H9 (cell line): ENCODE data around the gene RBP2. TPM values are rescaled to one million over a fixed set of nuclear protein-coding genes. Genes with fewer than 3 reads are reported as not detected.

Experiments used
- DNase-seq: peaks from one replicate; pipeline ENCODE4 v3.0.0-alpha.2; 2017
- H2AFZ ChIP-seq: one replicate; pipeline ENCODE4 v1.6.1; 2013; ENCODE audit warnings: mild to moderate bottlenecking, low read length, control low read depth, moderate library complexity
- H2AK5ac ChIP-seq: 2 replicates; pipeline ENCODE4 v1.6.1; 2013; ENCODE audit warnings: low read length, control low read depth, mixed read lengths; ENCODE audit not compliant: insufficient read length
- H2BK120ac ChIP-seq: one replicate; pipeline ENCODE4 v1.6.1; 2013; ENCODE audit warnings: low read depth, mild to moderate bottlenecking, low read length, control low read depth, inconsistent platforms; ENCODE audit not compliant: poor library complexity, severe bottlenecking
- H2BK12ac ChIP-seq: 2 replicates; pipeline ENCODE4 v1.6.1; 2013; ENCODE audit warnings: low read length, control low read depth, mixed read lengths, low read depth; ENCODE audit not compliant: insufficient read length
- H2BK15ac ChIP-seq: 2 replicates; pipeline ENCODE4 v1.6.1; 2013; ENCODE audit warnings: low read depth, low read length, control low read depth
- H2BK20ac ChIP-seq: one replicate; pipeline ENCODE4 v1.6.1; 2013; ENCODE audit warnings: low read depth, mild to moderate bottlenecking, low read length, control low read depth, inconsistent platforms; ENCODE audit not compliant: poor library complexity, severe bottlenecking
- H2BK5ac ChIP-seq: 2 replicates; pipeline ENCODE4 v1.6.1; 2013; ENCODE audit warnings: low read length, control low read depth, mixed read lengths; ENCODE audit not compliant: insufficient read length
- H3K14ac ChIP-seq: 2 replicates; pipeline ENCODE4 v1.6.1; 2013; ENCODE audit warnings: low read length, control low read depth; ENCODE audit not compliant: insufficient read depth
- H3K18ac ChIP-seq: 2 replicates; pipeline ENCODE4 v1.6.1; 2013; ENCODE audit warnings: low read depth, mild to moderate bottlenecking, mixed read lengths, low read length, control low read depth; ENCODE audit not compliant: insufficient read length
- H3K23ac ChIP-seq: 2 replicates; pipeline ENCODE4 v1.6.1; 2013; ENCODE audit warnings: low read length, control low read depth, mixed read lengths, low read depth; ENCODE audit not compliant: insufficient read length
- H3K23me2 ChIP-seq: 2 replicates; pipeline ENCODE4 v1.6.1; 2013; ENCODE audit warnings: low read depth, mild to moderate bottlenecking, mixed read lengths, low read length, control low read depth; ENCODE audit not compliant: insufficient read length, poor library complexity, severe bottlenecking
- H3K27ac ChIP-seq: 2 replicates; pipeline ENCODE4 v1.5.1; 2013; ENCODE audit warnings: low read length, control low read depth, mixed read lengths, low read depth; ENCODE audit not compliant: insufficient read length
- H3K27me3 ChIP-seq: 2 replicates; pipeline ENCODE4 v1.6.1; 2013; ENCODE audit warnings: low read length, control low read depth, inconsistent platforms; ENCODE audit not compliant: insufficient read depth
- H3K4ac ChIP-seq: 2 replicates; pipeline ENCODE4 v1.6.1; 2013; ENCODE audit warnings: low read depth, mild to moderate bottlenecking, control low read depth, inconsistent platforms, low read length, moderate library complexity
- H3K4me1 ChIP-seq: 2 replicates; pipeline ENCODE4 v1.6.1; 2013; ENCODE audit warnings: low read length, control low read depth, inconsistent platforms; ENCODE audit not compliant: insufficient read depth
- H3K4me2 ChIP-seq: 2 replicates; pipeline ENCODE4 v1.6.1; 2013; ENCODE audit warnings: low read length, control low read depth, mixed read lengths; ENCODE audit not compliant: insufficient read length, insufficient read depth
- H3K56ac ChIP-seq: 2 replicates; pipeline ENCODE4 v1.6.1; 2013; ENCODE audit warnings: low read depth, mild to moderate bottlenecking, mixed read lengths, low read length, control low read depth; ENCODE audit not compliant: insufficient read length
- H3K79me1 ChIP-seq: 2 replicates; pipeline ENCODE4 v1.6.1; 2013; ENCODE audit warnings: low read depth, mild to moderate bottlenecking, moderate library complexity, low read length, control low read depth, inconsistent platforms; ENCODE audit not compliant: insufficient read depth, poor library complexity, severe bottlenecking
- H3K79me2 ChIP-seq: 2 replicates; pipeline ENCODE4 v1.6.1; 2013; ENCODE audit warnings: low read length, control low read depth, inconsistent platforms; ENCODE audit not compliant: insufficient read depth
- H3K9ac ChIP-seq: 2 replicates; pipeline ENCODE4 v1.6.1; 2013; ENCODE audit warnings: low read length, control low read depth, mixed read lengths; ENCODE audit not compliant: insufficient read length; ENCODE audit errors: extremely low read depth
- H3K9me3 ChIP-seq: one replicate; pipeline ENCODE4 v1.6.1; 2013; ENCODE audit warnings: low read depth, low read length, inconsistent platforms; ENCODE audit not compliant: control insufficient read depth
- H3T11ph ChIP-seq: one replicate; pipeline ENCODE4 v1.6.1; 2013; ENCODE audit warnings: mild to moderate bottlenecking, low read length, control low read depth, inconsistent platforms
- H4K20me1 ChIP-seq: one replicate; pipeline ENCODE4 v1.6.1; 2013; ENCODE audit not compliant: control insufficient read depth, insufficient read length, insufficient read depth
- H4K5ac ChIP-seq: 2 replicates; pipeline ENCODE4 v1.6.1; 2013; ENCODE audit warnings: low read depth, mild to moderate bottlenecking, mixed read lengths, low read length, control low read depth; ENCODE audit not compliant: insufficient read length
- H4K8ac ChIP-seq: replicated peaks from 2 replicates; pipeline ENCODE4 v1.6.1; 2013; ENCODE audit warnings: low read length, control low read depth, mixed read lengths, low read depth; ENCODE audit not compliant: insufficient read length
- H4K91ac ChIP-seq: 2 replicates; pipeline ENCODE4 v1.6.1; 2013; ENCODE audit warnings: low read depth, mild to moderate bottlenecking, moderate library complexity, mixed read lengths, low read length, control low read depth; ENCODE audit not compliant: insufficient read length
- H3K27ac Mint-ChIP-seq, 3 experiments: 2 replicates in 2 of 3; 3 replicates in 1 of 3; pipeline ENCODE4 v1.8.0; 2020 to 2021; ENCODE audit warnings: mixed read lengths in 3 of 3, mild to moderate bottlenecking in 1 of 3, moderate library complexity in 1 of 3
- H3K27me3 Mint-ChIP-seq: 2 replicates; pipeline ENCODE4 v1.8.0; 2021; ENCODE audit warnings: low read depth, mild to moderate bottlenecking, moderate library complexity, mixed read lengths
- H3K36me3 Mint-ChIP-seq, 3 experiments: 2 replicates in 2 of 3; 3 replicates in 1 of 3; pipeline ENCODE4 v1.8.0; 2020 to 2021; ENCODE audit warnings: low read depth in 3 of 3, mixed read lengths in 3 of 3; ENCODE audit not compliant: insufficient read depth in 1 of 3
- H3K4me1 Mint-ChIP-seq, 2 experiments: 2 replicates each; pipeline ENCODE4 v1.8.0; 2020; ENCODE audit warnings: mixed read lengths in 2 of 2
- H3K4me3 Mint-ChIP-seq, 2 experiments: 2 replicates in 1 of 2; 3 replicates in 1 of 2; pipeline ENCODE4 v1.8.0; 2020 to 2021; ENCODE audit warnings: mild to moderate bottlenecking in 2 of 2, mixed read lengths in 2 of 2, moderate library complexity in 1 of 2
- H3K9me3 Mint-ChIP-seq, 2 experiments: 2 replicates in 1 of 2; 3 replicates in 1 of 2; pipeline ENCODE4 v1.8.0; 2020; ENCODE audit warnings: mild to moderate bottlenecking in 2 of 2, mixed read lengths in 2 of 2, moderate library complexity in 1 of 2
- WGBS: extraction: QIAGEN DNeasy Blood & Tissue Kit; methylation state at CpG from one replicate; pipeline ENCODE4 v1.1.7; 2013; ENCODE audit warnings: missing lambda C conversion rate, low lambda C conversion rate, mixed read lengths; ENCODE audit not compliant: insufficient read length; ENCODE audit errors: extremely low coverage; 5-methylcytosine and 5-hydroxymethylcytosine counted together
- total RNA-seq: library from RNA; stranded (reverse); gene quantifications from 2 replicates; pipeline ENCODE4 v1.2.1, GENCODE V29; 2021
- TF ChIP-seq, protein P1 (sequence below): fragments of 200-600 bp; sonication (generic); conservative IDR thresholded peaks from 3 replicates; pipeline ENCODE4 v1.8.0; 2021; ENCODE audit warnings: antibody characterized with exemption, mild to moderate bottlenecking

The RBP2 gene
- total RNA-seq, 1 experiment from 2014 or later = not detected

DNA sequence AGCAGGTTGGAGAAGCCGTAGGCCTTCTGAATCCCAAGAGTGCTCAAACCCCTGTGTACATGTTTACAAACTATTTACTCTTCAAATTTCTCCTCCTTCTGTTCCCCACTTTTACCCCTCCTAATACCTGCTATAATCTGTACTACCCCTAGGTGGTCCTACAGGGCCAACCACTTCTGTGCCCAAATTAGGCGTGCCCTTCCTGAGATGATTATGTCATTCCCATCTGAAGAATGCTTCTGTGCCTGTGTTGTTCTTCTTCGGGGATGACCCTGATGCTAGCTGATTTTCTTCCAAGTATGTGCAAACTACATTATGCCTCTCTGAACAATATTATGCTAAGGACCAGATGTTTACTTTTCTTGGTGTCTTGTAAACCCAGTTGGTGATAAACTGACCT, 20.5 kb downstream of the RBP2 start:
- H2BK15ac ChIP-seq = no peak overlapping the region
- no peak overlapping the region for H2BK12ac ChIP-seq
- H4K20me1 ChIP-seq = no peaks in the 10 kb centered on the region
- H3K9me3 ChIP-seq = no peaks in the 10 kb centered on the region
- no peak overlapping the region for H4K8ac ChIP-seq
- H3K27ac ChIP-seq = no peak overlapping the region
- Mint-ChIP-seq H3K27me3 (no peaks in the 10 kb centered on the region; the same call in none of the 2 replicates), H3K4me3 (no peak overlapping the region), H3K9me3 (no peaks in the 10 kb centered on the region), H3K36me3 (no peaks in the 10 kb centered on the region), H3K4me1 (peaks cover 5 to 9% of the 10 kb centered on the region in 2 experiments), H3K27ac (no peak overlapping the region)
- H2AFZ ChIP-seq = no peak overlapping the region
- no peak overlapping the region for H2BK20ac ChIP-seq
- H2AK5ac ChIP-seq = no peak overlapping the region
- no peak overlapping the region for H3T11ph ChIP-seq
- no peaks in the 10 kb centered on the region for H3K79me2 ChIP-seq
- TF ChIP-seq, protein P1, sequence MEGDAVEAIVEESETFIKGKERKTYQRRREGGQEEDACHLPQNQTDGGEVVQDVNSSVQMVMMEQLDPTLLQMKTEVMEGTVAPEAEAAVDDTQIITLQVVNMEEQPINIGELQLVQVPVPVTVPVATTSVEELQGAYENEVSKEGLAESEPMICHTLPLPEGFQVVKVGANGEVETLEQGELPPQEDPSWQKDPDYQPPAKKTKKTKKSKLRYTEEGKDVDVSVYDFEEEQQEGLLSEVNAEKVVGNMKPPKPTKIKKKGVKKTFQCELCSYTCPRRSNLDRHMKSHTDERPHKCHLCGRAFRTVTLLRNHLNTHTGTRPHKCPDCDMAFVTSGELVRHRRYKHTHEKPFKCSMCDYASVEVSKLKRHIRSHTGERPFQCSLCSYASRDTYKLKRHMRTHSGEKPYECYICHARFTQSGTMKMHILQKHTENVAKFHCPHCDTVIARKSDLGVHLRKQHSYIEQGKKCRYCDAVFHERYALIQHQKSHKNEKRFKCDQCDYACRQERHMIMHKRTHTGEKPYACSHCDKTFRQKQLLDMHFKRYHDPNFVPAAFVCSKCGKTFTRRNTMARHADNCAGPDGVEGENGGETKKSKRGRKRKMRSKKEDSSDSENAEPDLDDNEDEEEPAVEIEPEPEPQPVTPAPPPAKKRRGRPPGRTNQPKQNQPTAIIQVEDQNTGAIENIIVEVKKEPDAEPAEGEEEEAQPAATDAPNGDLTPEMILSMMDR = peak; percentile 54
- no CpG with 5 or more reads among the region's 3 CpGs for WGBS
- H3K18ac ChIP-seq = no peak overlapping the region
- H2BK120ac ChIP-seq = no peak overlapping the region
- no peak overlapping the region for H4K5ac ChIP-seq
- no peak for DNase-seq
- H3K4me1 ChIP-seq = peaks cover 22% of the 10 kb centered on the region
- H3K23me2 ChIP-seq = no peaks in the 10 kb centered on the region
- H3K4ac ChIP-seq = no peak overlapping the region
- H3K27me3 ChIP-seq = no peaks in the 10 kb centered on the region
- H3K79me1 ChIP-seq = no peaks in the 10 kb centered on the region
- H3K14ac ChIP-seq = no peak overlapping the region
- H3K4me2 ChIP-seq = no peak overlapping the region
- H3K23ac ChIP-seq = no peak overlapping the region
- H2BK5ac ChIP-seq = no peak overlapping the region
- no peak overlapping the region for H3K9ac ChIP-seq
- H4K91ac ChIP-seq = no peak overlapping the region
- no peak overlapping the region for H3K56ac ChIP-seq
